ENCODE data around the gene CELA1.
"Not testable (repeated sequence)": the region's sequence is repeated elsewhere in the genome, so short reads cannot be mapped to it uniquely, and the experiment has no call there.

Gene CELA1

DNA sequence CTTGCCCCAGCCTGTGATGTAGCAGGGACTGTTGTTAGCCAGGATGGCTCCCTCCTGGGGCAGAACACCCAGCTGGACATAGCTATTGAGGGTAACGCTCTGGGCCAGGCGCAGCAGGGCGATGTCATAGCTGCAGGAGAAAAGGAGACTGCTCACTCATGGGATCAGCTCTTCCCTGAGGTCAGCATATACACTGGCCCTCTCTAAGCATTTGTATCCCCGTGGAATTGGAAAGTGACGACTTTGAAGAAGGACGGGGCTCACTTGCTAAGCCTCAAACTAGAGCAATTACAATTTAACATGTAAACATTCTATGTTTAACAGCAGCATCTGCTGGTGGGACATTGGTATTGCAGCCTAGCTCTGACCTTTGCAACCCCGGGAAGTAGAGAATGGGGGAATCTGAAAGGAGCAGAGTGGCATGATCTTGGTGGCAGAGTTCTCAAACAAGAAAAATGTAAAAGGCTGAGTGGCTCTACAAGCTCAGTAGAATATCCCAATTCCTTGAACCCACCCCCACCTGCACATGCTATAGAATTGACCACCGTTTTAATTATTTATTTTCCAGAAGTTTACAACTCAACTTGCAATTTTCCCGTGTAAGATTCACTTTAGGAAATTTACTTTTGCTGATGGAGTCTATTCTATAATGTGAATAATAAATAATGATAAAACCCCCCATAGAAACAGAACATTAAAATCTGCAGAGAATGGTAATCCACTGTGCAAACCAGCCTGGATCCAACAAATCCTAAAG, 5.0 kb downstream of the CELA1 start:
- peak; percentile 59 to 94 for DNase-seq

DNA sequence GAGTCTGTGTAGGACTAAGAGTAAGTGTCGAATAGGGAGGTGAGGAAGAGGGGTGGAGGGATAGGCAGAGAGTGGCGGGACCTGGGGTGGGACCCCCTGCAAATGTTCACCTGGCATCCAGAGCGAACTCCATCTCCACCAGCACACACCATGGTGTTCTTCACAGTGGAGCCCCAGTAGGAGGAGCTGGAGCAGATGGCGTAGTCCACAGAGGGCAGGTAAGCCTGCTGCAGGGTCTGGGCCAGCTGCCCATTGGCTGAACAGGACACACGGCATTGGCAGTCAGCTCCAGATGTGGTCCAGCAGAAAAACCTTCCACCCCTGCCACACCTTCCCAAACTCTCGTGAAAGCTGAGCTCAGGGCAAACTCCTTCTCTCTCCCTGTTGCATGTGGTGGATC, 6.7 kb downstream of the CELA1 start:
- DNase-seq: no peak

DNA sequence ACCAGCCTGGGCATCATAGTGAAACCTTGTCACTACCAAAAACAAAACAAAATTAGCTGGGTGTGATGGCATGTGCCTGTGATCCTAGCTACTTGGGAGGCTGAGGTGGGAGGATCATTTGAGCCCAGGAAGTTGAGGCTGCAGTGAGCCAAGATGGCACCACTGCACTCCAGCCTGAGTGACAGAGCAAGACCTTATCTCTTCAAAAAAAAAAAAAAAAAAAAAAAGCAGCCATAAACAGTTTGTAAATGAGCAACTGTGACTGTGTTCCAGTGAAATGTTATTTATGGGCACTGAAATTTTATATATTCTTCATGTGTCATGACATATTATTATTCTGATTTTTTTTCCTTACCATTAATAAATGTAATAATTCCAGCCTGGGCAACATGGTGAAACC, 9.1 kb downstream of the CELA1 start:
- DNase-seq: not testable (repeated sequence)

DNA sequence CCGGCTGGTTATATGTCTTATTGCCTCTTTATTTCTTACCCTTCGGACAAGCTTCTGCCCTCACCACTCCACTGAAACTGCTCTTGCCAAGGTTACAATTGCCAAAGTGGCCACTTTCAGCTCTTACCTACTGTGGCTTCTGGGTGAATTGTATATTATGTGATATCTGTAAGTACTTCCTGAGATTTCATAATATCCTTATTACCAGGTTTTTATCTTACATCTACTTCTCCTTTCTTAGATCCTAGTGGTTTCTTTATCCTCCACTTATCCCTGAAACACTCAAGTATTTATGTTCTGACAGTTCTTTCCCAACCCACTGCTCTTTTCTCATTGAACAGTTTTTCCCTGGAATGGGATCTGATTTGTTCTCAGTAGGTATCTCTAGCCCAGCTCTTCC, 10.5 kb downstream of the CELA1 start:
- DNase-seq: peak; percentile 40 to 44

DNA sequence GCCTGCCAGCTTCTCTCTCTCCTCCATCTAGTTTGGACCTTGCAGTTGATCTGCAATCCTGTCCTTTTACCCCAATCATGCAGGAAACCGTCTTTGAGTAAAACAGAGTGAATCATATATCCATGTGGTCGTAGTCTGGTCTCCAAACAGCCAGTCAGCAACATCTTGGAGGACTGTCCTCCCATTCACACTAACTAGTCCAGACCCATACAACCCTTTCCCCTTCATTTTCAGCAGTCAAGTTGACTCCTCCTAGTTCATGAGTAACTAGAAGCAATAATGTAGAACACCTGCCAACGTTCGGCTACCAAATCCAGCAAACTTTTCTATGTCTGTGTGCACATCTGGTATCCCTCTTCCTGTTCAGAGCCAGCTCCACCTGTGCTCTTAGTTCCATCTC, 11.7 kb downstream of the CELA1 start:
- DNase-seq: no peak

DNA sequence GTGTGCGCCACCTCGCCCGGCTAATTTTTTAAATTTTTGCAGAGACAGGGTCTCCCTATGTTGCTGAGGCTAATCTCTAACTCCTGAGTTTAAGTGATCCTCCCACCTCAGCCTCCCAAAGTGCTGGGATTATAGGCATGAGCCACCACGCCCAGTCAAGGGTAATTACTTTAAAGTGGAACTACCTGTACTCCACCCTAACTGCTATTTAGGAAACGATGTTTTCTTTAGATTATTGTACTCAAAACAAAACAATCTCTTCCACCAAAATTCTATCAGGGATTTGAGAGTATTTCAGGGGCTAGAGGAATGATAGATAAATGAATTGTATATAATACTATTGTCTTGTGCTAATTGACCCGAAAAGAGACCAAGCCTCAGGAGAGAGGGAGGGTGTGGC, 12.9 kb downstream of the CELA1 start:
- no peak for DNase-seq

DNA sequence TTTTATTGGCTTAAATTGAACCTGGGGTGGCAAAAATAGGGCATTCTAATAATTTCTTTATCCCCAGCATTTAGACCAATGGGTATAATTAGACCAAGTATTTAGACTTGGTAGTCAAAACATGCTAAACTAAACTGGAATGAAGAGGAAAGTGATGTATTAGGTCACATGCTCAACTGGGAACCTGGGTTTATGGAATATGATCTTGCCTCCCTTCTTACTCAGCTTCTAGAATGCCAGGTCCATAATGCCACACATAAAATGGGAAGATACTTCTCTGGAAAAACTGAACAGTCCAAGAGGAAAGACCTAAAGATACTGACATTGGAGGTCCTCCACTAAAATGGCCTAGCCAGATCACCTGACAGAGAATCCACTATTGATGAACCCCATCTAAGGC, 16.3 kb downstream of the CELA1 start:
- DNase-seq: no peak

DNA sequence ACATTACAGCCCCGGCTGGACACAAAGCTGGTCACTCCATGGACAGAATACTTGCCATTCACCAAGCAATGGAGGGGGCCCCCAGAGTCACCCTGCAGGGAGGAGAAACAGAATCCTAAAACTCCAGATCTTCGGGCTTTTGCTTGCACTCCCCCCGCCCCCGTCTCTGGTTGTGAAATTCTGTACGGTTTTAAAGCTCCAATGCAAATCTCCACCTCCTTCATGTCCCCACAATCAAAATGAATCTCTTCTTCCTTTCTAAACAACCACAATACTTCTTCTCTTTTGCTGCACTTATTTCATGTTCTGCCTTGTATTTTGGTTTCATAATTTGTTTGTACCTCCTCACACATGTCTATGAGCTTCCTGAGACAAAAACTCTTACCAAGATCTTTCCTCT, 16.7 kb downstream of the CELA1 start:
- DNase-seq: peak; percentile 51 to 82

DNA sequence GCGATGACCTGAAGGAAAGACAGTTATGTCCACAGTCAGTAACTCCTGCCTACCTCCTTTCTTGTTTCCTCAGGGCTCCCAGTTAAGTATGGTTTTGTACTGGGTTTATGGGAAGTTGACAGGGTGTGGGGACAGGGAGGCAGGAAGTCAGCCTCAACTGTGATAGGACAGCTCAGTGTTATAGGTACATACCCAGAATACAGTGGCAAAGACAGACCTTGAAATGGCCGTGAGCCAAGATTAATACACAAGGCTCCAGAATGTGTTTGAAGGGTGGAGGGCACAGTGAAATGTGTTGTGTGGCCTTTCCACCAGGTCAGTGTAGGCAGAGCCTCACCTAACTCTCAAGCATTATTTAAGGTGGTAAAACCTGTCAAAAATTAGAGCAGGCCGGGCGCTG, 17.9 kb downstream of the CELA1 start:
- DNase-seq: no peak

DNA sequence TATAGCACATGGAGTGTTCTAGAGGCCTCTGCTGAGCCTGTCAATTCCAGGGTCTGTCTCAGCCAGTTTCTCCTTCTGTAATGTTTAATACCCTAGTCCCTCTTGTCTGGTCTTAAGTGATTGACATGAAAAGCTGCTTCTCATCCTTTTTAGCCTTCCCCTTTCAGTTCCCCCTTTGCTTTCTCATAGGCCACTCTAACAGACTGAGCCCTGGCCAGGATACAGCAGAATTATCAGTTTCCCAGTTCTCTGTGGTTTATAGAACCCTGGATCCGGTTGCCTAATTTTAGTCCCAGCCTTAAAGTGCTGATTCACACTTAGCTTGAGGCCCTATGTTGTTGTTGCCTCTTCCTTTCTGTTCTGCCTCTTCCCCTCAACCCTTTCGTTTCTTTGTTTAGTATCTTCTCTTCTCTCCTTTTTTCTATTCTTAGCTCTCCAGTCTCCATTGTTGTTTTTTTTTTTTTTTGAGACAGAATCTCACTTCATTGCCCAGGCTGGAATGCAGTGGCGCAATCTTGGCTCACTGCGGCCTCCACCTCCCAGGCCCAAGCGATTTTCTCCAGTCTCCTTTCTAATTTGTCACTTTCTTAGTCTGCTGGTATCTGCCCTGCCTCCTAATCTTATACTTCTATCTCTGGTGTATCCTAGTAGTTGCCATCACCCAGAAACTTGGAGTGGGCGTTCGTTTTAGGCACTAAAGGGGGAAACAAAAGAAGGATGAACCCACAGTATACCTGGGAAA, 19.6 kb downstream of the CELA1 start:
- peak; percentile 69 to 81 for DNase-seq

DNA sequence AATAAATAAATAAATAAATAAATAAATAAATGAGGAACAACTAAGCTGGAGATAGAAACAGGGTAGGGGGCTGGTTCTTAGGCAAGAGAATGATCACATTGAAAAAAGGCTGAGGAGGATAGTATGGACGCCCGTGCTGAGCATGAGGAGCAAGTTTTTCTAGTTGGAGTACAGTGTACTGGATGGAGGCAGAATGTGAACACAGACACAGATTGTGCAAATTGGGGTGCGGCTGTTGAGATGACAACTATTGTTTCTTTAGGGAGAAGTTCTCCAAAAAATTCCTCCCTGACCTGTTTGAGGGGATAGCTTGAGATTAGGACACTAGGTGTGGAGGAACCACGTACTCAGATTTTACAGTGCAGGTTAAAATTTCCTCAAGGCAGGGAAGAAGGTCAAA, 21.5 kb downstream of the CELA1 start:
- DNase-seq: peak in 1 of 2 donors; percentile 49

DNA sequence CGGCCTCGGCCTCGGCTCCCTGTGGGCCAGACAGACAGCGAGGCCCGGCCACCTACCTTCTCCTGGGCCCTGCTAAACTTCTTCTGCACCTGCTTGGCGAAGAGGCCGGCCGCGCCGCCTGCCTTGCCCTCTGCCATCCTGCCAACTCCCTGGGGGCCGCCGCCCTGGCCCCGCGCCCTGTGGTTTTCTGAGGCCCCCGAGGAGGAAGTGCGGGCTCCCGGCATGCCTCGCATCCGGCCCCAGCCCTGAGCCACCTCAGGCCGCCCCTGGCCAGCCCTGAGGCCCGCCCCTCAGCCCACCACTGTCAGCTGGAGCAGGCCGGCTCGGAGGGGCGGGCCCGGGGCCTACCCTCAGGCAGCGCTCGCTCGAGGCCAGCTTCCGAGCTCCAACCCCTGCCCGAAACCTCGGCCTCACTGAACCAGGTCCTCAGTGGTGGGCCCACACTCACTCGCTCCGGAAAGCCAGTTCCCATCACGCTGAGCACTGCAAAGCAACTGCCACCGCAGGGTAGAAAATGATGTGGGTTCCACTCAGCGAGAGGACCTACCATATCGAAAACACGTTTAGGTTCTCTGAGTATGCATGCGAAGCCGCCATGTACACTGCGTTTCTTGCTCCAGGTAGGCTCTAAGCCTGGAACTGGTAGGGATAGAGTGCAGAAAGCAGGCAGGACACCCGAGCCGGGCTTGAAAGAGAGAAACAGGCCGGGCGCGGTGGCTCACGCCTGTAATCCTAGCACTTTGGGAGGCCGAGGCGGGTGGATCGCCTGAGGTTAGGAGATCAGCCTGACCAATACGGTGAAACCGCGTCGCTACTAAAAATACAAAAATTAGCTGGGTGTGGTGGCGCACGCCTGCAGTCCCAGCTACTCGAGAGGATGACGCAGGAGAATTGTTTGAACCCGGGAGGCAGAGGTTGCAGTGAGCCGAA, 22.2 kb downstream of the CELA1 start, which contains the start of gene BIN2:
TSS of gene BIN2 (minus strand) at position 209 of the 930 bp plus-strand sequence. CDS start at position 137, 72 bp downstream.
- peak; percentile 44 to 54 for DNase-seq

DNA sequence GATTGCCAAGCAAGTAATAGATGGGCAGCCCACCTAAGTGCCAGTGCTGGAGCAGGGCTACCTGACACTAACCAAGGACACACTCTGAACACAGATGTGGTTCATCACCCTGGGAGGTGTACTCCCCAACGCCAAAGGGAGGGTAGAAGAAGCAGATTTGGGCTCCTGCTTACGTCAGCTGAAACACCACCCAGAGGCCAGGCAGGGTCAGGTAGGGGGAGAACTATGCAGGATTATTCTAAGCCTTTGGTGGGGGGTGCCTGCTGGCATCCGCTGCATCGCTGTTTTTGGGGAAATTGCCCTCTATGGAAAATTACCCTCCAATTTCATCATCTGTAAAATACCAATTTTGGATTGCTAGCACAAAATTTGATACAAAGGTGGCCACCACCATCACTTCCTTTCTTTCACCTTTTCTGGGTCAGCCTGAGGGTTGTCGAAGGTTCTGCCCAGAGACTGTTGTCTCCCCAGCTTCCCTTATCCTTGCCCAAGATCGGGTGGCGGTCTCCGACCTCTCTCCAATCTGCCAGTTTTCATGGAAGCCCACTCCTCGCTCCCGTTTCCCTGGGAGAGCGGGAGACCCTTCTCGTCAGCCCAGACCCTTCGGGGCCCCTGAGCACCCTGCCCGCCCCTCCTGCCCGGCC, 23.0 kb downstream of the CELA1 start:
- DNase-seq: no peak

DNA sequence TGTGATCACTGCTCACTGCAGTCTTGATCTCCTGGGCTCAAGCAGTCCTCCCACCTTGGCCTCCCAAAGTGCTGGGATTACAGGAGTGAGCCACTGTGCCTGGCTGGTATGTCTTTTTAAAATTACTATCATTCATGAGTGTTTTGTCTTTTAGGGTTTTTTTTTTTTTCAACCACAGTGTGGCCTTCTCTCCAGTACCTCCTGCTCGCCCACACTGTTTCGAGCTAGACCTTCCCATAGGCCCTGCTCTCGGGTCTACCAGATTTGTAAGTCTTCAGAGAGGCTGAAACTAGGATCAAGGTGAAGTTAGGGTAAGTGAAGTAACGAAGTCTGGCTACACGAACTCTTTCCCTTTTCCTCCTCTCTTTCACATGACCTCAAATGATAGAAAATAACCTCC, 24.0 kb downstream of the CELA1 start:
- DNase-seq: peak in 1 of 2 donors; percentile 32

DNA sequence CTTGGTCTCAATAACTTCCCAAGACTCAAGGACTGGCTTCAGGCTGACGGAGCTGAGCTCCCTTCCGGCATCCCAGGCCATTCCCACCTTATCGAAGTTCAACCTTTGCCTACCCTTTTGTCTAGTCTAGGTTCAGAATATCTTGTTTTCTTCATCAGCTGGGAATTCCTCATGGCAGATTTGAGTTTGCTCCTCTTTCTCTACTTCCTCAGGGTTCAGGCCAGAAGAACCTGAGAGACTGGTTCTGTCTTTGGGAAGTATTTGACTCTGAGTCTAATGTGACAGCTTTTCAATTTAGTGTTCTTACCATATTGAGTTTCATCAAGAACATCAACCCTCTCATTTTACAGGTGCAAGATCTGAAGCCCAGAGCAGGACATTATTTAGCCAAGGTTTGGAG, 24.6 kb downstream of the CELA1 start:
- no peak for DNase-seq

DNA sequence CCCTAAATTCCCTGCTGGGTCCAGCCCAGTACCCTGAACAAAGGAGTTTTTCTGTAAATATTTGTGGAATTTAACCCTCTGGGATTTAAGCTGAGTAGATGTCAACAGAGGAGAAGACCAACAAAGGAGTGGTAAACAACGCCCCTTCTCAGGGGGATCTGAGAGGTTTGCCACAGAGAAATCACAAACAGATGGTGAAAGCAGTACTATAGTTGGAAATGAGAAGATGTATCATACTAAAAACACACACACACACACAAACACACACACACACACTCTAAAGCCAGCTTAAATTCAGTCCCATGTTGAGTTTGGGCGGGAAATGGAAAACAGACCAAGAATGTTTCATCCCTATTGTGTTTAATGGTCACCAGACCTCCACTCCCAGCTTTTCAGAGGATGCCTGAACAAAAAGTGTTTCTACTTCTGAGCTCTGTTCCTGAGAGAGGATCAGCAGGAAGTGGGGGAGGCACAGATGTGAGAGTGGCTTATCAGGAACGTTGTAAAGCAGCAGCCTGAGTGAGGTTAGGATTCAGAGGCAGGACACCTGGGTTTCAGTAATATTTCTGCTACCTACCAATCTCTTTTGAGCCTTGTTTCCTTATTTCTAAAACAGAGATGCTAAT, 25.7 kb downstream of the CELA1 start:
- no peak for DNase-seq

DNA sequence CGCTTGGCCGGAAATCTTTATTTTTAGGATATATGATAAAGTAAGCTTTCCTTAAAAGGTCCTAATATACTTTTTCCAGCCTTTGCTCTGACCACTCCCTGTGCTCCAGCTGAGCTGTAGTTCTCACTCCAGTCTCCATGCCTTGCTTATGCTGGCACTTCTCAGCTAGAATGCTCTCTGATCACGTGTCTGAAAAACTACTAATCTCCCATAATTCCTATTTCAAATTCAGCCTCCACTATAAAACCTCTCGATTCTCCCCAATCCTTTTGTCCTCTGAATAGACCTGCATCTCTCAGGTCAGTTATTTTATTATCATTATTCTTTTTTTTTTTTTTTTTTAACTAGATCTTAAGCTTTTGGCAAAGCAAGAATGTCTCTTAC, 26.2 kb downstream of the CELA1 start:
- no peak for DNase-seq

DNA sequence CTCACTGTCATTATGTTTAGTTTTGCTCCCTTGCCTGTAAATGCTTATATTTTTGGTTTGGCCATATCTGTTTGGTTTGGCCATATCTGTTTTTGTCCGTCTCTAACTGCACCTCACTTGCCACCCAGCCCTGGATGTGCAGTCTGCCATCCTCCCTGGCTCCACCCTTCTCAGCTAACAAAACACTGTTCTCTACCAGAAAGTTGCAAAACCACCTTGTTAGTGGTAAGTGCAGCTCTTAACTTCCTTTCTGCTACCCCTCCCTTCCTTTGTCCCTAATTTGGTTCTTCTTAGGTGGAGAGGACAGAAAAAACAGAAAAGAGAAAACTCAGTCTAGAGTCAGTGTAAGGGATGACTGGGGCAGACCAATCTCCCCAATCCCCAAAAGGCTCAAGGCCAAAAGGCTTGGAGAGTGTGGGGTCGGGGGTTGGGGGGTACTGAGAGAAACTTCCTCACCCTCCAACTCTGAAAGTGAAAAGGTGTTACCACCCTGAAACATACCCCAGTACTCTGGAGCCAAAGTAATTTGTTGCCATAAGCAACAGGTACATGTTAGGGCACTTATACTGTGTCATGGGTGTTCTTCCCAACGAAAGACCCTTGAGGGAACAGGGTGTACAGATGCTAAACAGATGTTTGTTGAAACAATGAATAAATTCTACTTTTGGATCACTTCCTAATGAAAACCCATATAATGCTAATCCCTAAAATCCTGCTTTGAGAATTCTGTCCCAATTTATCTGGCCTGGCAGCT, 27.5 kb downstream of the CELA1 start:
- peak in 1 of 2 donors; percentile 35 for DNase-seq

DNA sequence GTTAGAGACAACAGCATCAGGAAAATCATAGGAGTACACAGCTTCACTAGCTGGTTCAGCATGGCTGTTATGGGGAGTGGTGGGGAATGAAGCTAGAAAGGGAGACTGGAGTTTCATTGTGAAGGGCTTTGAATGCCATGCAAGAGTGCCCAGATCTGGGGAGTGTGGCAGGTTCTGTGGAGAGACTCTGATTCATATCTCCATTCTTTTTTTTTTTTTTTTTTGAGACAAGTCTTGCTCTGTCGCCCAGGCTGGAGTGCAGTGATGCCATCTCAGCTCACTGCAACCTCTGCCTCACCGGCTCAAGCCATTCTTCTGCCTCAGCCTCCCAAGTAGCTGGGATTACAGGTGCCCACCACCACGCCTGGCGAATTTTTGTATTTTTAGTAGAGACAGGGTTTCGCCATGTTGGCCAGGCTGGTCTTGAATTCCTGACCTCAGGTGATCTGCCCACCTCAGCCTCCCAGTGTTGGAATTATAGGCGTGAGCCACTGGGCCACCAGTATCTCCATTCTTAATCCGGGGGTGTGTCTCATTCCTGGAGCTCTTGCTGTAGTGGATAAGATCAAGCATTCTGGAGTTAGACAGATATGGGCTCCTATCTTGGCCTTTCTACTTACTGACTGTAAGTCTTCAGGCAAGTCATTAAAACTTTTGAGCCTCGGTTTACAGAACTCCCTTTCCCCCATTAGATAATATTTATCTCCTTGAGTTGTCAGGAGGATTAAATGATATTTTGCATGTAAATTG, 28.2 kb downstream of the CELA1 start:
- not testable (repeated sequence) for DNase-seq

DNA sequence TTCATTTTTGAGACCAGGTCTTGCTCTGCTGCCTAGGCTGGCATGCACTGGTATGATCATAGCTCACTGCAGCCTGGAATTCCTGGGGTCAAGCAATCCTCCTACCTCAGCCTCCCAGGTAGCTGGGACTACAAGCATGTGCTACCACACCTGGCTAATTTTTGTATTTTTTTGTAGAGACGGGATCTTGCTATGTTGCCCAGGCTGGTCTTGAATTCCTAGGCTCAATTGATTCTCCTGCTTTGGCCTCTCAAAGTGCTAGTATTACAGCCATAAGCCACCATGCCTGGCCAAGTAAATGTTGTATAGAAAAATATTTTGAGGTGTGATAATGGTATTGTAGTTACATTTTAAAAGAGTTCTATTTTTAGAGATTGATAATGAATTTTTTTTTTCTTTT, 35.1 kb downstream of the CELA1 start:
- no peak for DNase-seq
